ENCODE results near the gene RAD51D. TPM values are rescaled to one million over a fixed set of nuclear protein-coding genes. Genes with fewer than 3 reads are reported as not detected.
"Not testable (repeated sequence)": the region's sequence is repeated elsewhere in the genome, so short reads cannot be mapped to it uniquely, and the experiment has no call there.

The RAD51D gene
- total and polyA plus RNA-seq, 3 experiments from 2014 or later: 11.9 to 29.8 (median 27.5) TPM

- ChIA-PET POLR2A (interaction anchor here (0.7 to 1.3 kb wide), 5 partner anchors 53 to 418 kb away, joined by 3 to 10 read pairs (median 3); partner anchors contain the start of genes PEX12, SLFN13 and SLFN5), CTCF (interaction anchor here (0.7 to 1.8 kb wide), 7 partner anchors 20 to 441 kb away, joined by 3 to 6 read pairs (median 4); partner anchors contain the start of genes NLE1 and SLFN5)
- DNase-seq: peak in 2 of 5 donors; percentile 50 to 57
- peaks cover 0 to 2% of the 10 kb centered on the region in 2 donors for H3K27me3 Mint-ChIP-seq
- no peaks in the 10 kb centered on the region for H3K27me3 ChIP-seq (ENCODE audit: insufficient read depth, low read length, poor library complexity, severe bottlenecking)
- no peaks in the 10 kb centered on the region for H3K9me3 Mint-ChIP-seq
- H3K4me3 ChIP-seq (ENCODE audit: low read length): peak overlapping the region; percentile 43
- peaks cover 43 to 58% (median 55%) of the 10 kb centered on the region in 3 donors for H3K4me1 Mint-ChIP-seq
- H3K36me3 ChIP-seq (ENCODE audit: insufficient read depth, low read length): no peaks in the 10 kb centered on the region
- H3K27ac Mint-ChIP-seq: peak overlapping the region; percentile 82 to 96 (median 90)
- H3K4me3 Mint-ChIP-seq: peak overlapping the region; percentile 61 to 78 (median 75)
- H3K4me1 ChIP-seq (ENCODE audit: insufficient read depth, low read length): peaks cover 57% of the 10 kb centered on the region
- H3K27ac ChIP-seq (ENCODE audit: low read depth, low read length): peak overlapping the region; percentile 53
- H3K9me3 ChIP-seq (ENCODE audit: low read length): no peaks in the 10 kb centered on the region
- peaks cover 0 to 1% (median 0%) of the 10 kb centered on the region in 3 donors for H3K36me3 Mint-ChIP-seq
Observed at GRCh38 chr17:35161281-35161761, 41.7 kb upstream of the RAD51D start.

DNA sequence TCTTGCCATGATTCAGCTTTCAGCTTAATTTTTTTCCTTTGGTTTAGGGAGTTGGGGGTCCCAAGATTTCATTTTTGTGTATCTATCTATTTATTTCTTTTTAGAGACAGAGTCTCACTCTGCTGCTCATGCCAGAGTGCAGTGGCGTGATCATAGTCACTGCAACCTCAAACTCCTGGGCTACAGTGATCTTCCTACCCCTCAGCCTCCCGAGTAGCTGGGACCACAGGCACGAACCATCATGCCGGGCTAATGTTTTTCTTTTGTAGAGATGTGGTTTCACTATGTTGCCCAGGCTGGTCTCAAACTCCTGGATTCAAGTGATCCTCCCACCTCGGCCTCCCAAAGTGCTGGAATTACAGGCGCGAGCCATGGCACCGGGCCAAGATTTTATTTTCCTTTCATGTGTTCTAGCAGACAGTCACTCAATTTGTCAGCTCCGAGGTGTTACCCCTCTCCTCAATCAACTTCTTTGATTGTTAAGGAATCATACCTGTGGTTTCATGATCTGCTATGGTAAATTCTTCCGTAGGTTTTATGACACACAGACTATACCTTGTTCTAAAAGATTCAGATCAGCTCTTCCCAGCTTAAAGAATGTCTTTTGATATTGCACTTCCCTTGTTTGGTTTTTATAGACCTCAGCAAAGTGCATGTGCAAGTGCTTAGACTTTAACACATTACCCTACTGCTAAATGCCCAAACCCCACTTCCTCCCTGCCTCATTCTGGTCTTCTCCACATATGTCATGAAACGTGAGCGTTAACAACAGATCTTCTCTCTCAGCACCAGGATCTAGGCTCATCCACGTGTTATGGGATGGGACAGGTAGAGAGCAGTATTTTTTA is 40.9 kb upstream of the RAD51D start:
- H3K27ac Mint-ChIP-seq: peak overlapping the region; percentile 82 to 96 (median 90)
- H3K27me3 ChIP-seq (ENCODE audit: insufficient read depth, low read length, poor library complexity, severe bottlenecking): no peaks in the 10 kb centered on the region
- no peaks in the 10 kb centered on the region for H3K36me3 ChIP-seq (ENCODE audit: insufficient read depth, low read length)
- ChIA-PET CTCF (interaction anchor here (0.8 to 1.8 kb wide), 6 partner anchors 19 to 442 kb away, joined by 3 to 6 read pairs (median 4); partner anchors contain the start of gene NLE1), POLR2A (interaction anchor here (0.7 to 1.3 kb wide), 7 partner anchors 19 to 418 kb away, joined by 3 to 10 read pairs (median 3); partner anchors contain the start of genes NLE1, PEX12, SLFN13 and SLFN5)
- peaks cover 41 to 55% (median 55%) of the 10 kb centered on the region in 3 donors for H3K4me1 Mint-ChIP-seq
- peak overlapping the region; percentile 43 for H3K4me3 ChIP-seq (ENCODE audit: low read length)
- peak overlapping the region; percentile 53 for H3K27ac ChIP-seq (ENCODE audit: low read depth, low read length)
- peak overlapping the region; percentile 61 to 78 (median 75) for H3K4me3 Mint-ChIP-seq
- no peaks in the 10 kb centered on the region for H3K36me3 Mint-ChIP-seq
- DNase-seq: peak in 3 of 5 donors; percentile 64 to 78 (median 71)
- no peaks in the 10 kb centered on the region for H3K9me3 Mint-ChIP-seq
- no peaks in the 10 kb centered on the region for H3K9me3 ChIP-seq (ENCODE audit: low read length)
- peaks cover 56% of the 10 kb centered on the region for H3K4me1 ChIP-seq (ENCODE audit: insufficient read depth, low read length)
- peaks cover 0 to 2% of the 10 kb centered on the region in 2 donors for H3K27me3 Mint-ChIP-seq

- Histone ChIP-seq H3K4me1 (ENCODE audit: insufficient read depth, low read length) (peaks cover 50% of the 10 kb centered on the region), H3K27ac (ENCODE audit: low read depth, low read length) (peak overlapping the region; percentile 14), H3K9me3 (ENCODE audit: low read length) (no peaks in the 10 kb centered on the region), H3K4me3 (ENCODE audit: low read length) (no peak overlapping the region), H3K36me3 (ENCODE audit: insufficient read depth, low read length) (no peaks in the 10 kb centered on the region), H3K27me3 (ENCODE audit: insufficient read depth, low read length, poor library complexity, severe bottlenecking) (no peaks in the 10 kb centered on the region)
- no peak for DNase-seq
- Mint-ChIP-seq H3K27ac (peak overlapping the region; percentile 42 to 96 (median 85)), H3K36me3 (no peaks in the 10 kb centered on the region), H3K9me3 (no peaks in the 10 kb centered on the region), H3K4me3 (peak overlapping the region in 6 of 7 donors; percentile 18 to 76 (median 74)), H3K27me3 (peaks cover 0 to 2% of the 10 kb centered on the region in 2 donors), H3K4me1 (peaks cover 38 to 49% (median 49%) of the 10 kb centered on the region in 3 donors)
- ChIA-PET POLR2A (interaction anchor here (0.8 kb wide), 1 partner anchor 18 kb away, joined by 8 read pairs; the partner anchor contains the start of gene NLE1), CTCF (interaction anchor here (1.3 kb wide), 1 partner anchor 18 kb away, joined by 6 read pairs; the partner anchor contains the start of gene NLE1)
Observed at GRCh38 chr17:35159940-35160339, 40.3 kb upstream of the RAD51D start.

- no peak overlapping the region for H3K27ac Mint-ChIP-seq
- H3K36me3 Mint-ChIP-seq: no peaks in the 10 kb centered on the region
- H3K27me3 Mint-ChIP-seq: no peaks in the 10 kb centered on the region
Observed at GRCh38 chr17:35155246-35155645, 35.6 kb upstream of the RAD51D start.

GRCh38 chr17:35154196-35155165 is 34.8 kb upstream of the RAD51D start:
- no peak overlapping the region for H3K4me3 Mint-ChIP-seq
- ChIA-PET POLR2A (no interaction called here), CTCF (no interaction called here)
- Histone ChIP-seq H3K36me3 (ENCODE audit: insufficient read depth, low read length) (no peaks in the 10 kb centered on the region), H3K4me1 (ENCODE audit: insufficient read depth, low read length) (peaks cover 9% of the 10 kb centered on the region), H3K27me3 (ENCODE audit: insufficient read depth, low read length, poor library complexity, severe bottlenecking) (no peaks in the 10 kb centered on the region), H3K4me3 (ENCODE audit: low read length) (no peak overlapping the region), H3K27ac (ENCODE audit: low read depth, low read length) (no peak overlapping the region), H3K9me3 (ENCODE audit: low read length) (no peaks in the 10 kb centered on the region)
- H3K9me3 Mint-ChIP-seq: no peaks in the 10 kb centered on the region
- no peak for DNase-seq
- H3K36me3 Mint-ChIP-seq: no peaks in the 10 kb centered on the region
- H3K27me3 Mint-ChIP-seq: no peaks in the 10 kb centered on the region
- H3K27ac Mint-ChIP-seq: peak overlapping the region in 1 of 8 donors; percentile 22
- H3K4me1 Mint-ChIP-seq: peaks cover 4% of the 10 kb centered on the region in 3 donors

More at GRCh38 chr17:35155246-35155645, 35.6 kb upstream of the RAD51D start:
- CTCF ChIA-PET: no interaction called here
- no peak overlapping the region for H3K4me3 Mint-ChIP-seq
- H3K4me1 ChIP-seq (ENCODE audit: insufficient read depth, low read length): peaks cover 16% of the 10 kb centered on the region
- no peak for DNase-seq
- H3K4me1 Mint-ChIP-seq: peaks cover 11 to 12% (median 11%) of the 10 kb centered on the region in 3 donors
- H3K27ac ChIP-seq (ENCODE audit: low read depth, low read length): no peak overlapping the region
- H3K9me3 ChIP-seq (ENCODE audit: low read length): no peaks in the 10 kb centered on the region
- H3K36me3 ChIP-seq (ENCODE audit: insufficient read depth, low read length): no peaks in the 10 kb centered on the region
- H3K27me3 ChIP-seq (ENCODE audit: insufficient read depth, low read length, poor library complexity, severe bottlenecking): no peaks in the 10 kb centered on the region
- no peaks in the 10 kb centered on the region for H3K9me3 Mint-ChIP-seq
- POLR2A ChIA-PET: no interaction called here
- no peak overlapping the region for H3K4me3 ChIP-seq (ENCODE audit: low read length)

GRCh38 chr17:35152421-35153140 is 32.9 kb upstream of the RAD51D start:
- no peaks in the 10 kb centered on the region for H3K27me3 ChIP-seq (ENCODE audit: insufficient read depth, low read length, poor library complexity, severe bottlenecking)
- Mint-ChIP-seq H3K27ac (no peak overlapping the region), H3K4me3 (no peak overlapping the region), H3K36me3 (no peaks in the 10 kb centered on the region), H3K27me3 (no peaks in the 10 kb centered on the region), H3K9me3 (no peaks in the 10 kb centered on the region), H3K4me1 (no peaks in the 10 kb centered on the region)
- no peak overlapping the region for H3K27ac ChIP-seq (ENCODE audit: low read depth, low read length)
- DNase-seq: no peak
- POLR2A ChIA-PET: no interaction called here
- no peak overlapping the region for H3K4me3 ChIP-seq (ENCODE audit: low read length)
- no peaks in the 10 kb centered on the region for H3K36me3 ChIP-seq (ENCODE audit: insufficient read depth, low read length)
- H3K9me3 ChIP-seq (ENCODE audit: low read length): no peaks in the 10 kb centered on the region
- no peaks in the 10 kb centered on the region for H3K4me1 ChIP-seq (ENCODE audit: insufficient read depth, low read length)
- CTCF ChIA-PET: no interaction called here

- H3K36me3 ChIP-seq (ENCODE audit: insufficient read depth, low read length); H3K4me1 ChIP-seq (ENCODE audit: insufficient read depth, low read length); H3K36me3 Mint-ChIP-seq; H3K9me3 ChIP-seq (ENCODE audit: low read length); H3K4me3 Mint-ChIP-seq; H3K4me1 Mint-ChIP-seq; DNase-seq; H3K27me3 ChIP-seq (ENCODE audit: insufficient read depth, low read length, poor library complexity, severe bottlenecking); H3K27ac ChIP-seq (ENCODE audit: low read depth, low read length); H3K27me3 Mint-ChIP-seq; POLR2A ChIA-PET; CTCF ChIA-PET; H3K9me3 Mint-ChIP-seq; H3K4me3 ChIP-seq (ENCODE audit: low read length): not testable (repeated sequence)
- H3K27ac Mint-ChIP-seq: peak overlapping the region in 1 of 8 donors; percentile 29
Observed at GRCh38 chr17:35151080-35151479, 31.4 kb upstream of the RAD51D start.

Measured in CD8-positive, alpha-beta memory T cell (primary cell).